ENCODE measurements around the gene ZNF532. TPM values are rescaled to one million over a fixed set of nuclear protein-coding genes. Genes with fewer than 3 reads are reported as not detected.

ZNF532 gene
- total RNA-seq, 2 donors from 2014 or later, result 5.6 to 14.8 TPM

DNA sequence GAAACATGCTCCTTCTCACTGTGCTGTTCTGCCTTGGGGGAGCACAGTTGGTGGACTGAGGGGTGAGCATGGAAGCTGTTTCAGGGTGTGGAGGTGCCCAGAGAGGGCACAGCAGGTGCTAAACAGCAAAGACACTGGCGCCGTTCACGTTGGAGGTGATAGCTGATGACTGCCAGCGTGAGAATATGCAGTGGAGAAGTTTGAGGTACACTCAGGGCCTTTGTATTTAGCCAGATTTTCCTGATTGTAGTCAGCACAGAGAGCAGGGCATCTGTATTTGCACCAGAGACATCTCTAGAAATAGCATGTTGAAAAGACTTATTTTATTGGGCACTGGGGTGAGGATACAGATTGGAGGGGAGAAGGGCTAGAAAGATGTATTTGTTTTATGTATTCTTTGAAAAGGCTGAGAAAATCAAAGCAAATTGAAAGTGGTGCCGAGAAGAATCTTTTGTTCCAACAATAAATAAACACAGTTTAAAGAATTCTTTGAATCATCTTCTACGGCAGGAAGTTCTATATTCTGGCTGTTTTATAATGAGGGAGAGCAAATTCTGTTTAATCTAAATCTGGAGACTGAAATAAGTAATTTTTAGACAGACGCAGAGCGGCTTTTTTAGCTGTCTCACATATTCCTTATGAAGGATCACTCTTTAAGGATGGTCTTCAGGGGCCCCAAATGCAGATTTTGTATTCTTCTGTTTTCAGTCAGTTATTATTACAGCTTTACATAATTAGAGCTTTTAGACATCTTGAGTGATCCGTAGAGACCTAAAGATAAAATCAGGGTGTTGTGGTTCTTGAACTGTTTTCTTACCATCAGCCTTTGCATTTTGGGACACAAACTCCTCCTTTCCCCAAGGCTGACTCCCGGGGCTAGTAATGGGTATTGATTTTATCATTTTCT lies 7.1 kb downstream of the ZNF532 start:
- no peaks in the 10 kb centered on the region for H3K36me3 ChIP-seq
- intact Hi-C loops (cut with DNase I), result no loop called here
- H3K9ac ChIP-seq (ENCODE audit: low read depth in 2 of 2, low read length in 2 of 2), result no peak overlapping the region
- no peak overlapping the region for H3K27ac ChIP-seq
- H3K9me3 ChIP-seq, result no peaks in the 10 kb centered on the region
- H3K4me3 ChIP-seq, result no peak overlapping the region
- no peak for TF ChIP-seq CTCF (IDR thresholded peaks at IDR 0.05)
- no peaks in the 10 kb centered on the region for H3K27me3 ChIP-seq
- H3K4me1 ChIP-seq, result peaks cover 5% of the 10 kb centered on the region
- no peak for DNase-seq

GRCh38 chr18:58878640-58879039 lies 14.0 kb downstream of the ZNF532 start:
- intact Hi-C loops (cut with DNase I), result no loop called here
- H3K36me3 ChIP-seq, result no peaks in the 10 kb centered on the region
- no peak overlapping the region for H3K4me3 ChIP-seq
- DNase-seq, result no peak
- no peak for TF ChIP-seq CTCF (IDR thresholded peaks at IDR 0.05)
- H3K9ac ChIP-seq (ENCODE audit: low read depth in 2 of 2, low read length in 2 of 2), result no peak overlapping the region
- H3K27ac ChIP-seq, result no peak overlapping the region
- H3K27me3 ChIP-seq, result no peaks in the 10 kb centered on the region
- no peaks in the 10 kb centered on the region for H3K4me1 ChIP-seq
- no peaks in the 10 kb centered on the region for H3K9me3 ChIP-seq

- H3K27me3 ChIP-seq, result no peaks in the 10 kb centered on the region
- DNase-seq, result no peak
- no peaks in the 10 kb centered on the region for H3K9me3 ChIP-seq
- TF ChIP-seq CTCF (IDR thresholded peaks at IDR 0.05), result no peak
- H3K4me3 ChIP-seq, result no peak overlapping the region
- no peaks in the 10 kb centered on the region for H3K4me1 ChIP-seq
- H3K9ac ChIP-seq (ENCODE audit: low read depth in 2 of 2, low read length in 2 of 2), result no peak overlapping the region
- intact Hi-C loops (cut with DNase I), result no loop called here
- no peak overlapping the region for H3K27ac ChIP-seq
- H3K36me3 ChIP-seq, result no peaks in the 10 kb centered on the region
These were observed 16.8 kb downstream of the ZNF532 start for GRCh38 chr18:58881477-58881876.

GRCh38 chr18:58882044-58882443 lies 17.4 kb downstream of the ZNF532 start:
- no peak for TF ChIP-seq CTCF (IDR thresholded peaks at IDR 0.05)
- DNase-seq, result no peak
- intact Hi-C loops (cut with DNase I), result no loop called here
- no peaks in the 10 kb centered on the region for H3K9me3 ChIP-seq
- no peak overlapping the region for H3K27ac ChIP-seq
- H3K27me3 ChIP-seq, result no peaks in the 10 kb centered on the region
- no peak overlapping the region for H3K4me3 ChIP-seq
- no peak overlapping the region for H3K9ac ChIP-seq (ENCODE audit: low read depth in 2 of 2, low read length in 2 of 2)
- H3K36me3 ChIP-seq, result no peaks in the 10 kb centered on the region
- H3K4me1 ChIP-seq, result no peaks in the 10 kb centered on the region

DNA sequence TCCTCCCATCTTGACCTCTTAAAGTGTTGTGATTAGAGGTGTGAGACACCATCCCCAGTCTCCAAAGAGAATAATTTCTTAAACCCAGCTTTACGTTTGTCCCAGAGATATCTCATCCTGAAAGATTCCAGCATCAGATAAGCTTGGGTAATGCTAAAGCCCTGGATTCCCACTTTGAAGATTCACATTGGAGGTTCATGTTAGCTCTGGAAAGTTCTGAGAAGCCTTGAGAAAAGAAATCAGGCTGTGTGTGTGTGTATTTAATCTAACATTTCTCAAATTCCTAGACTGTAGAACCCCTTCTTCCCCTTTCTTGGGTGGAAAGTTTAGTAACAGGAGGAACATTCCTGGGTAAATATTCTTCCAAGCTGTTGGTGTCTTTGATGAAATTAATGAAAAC lies 18.0 kb downstream of the ZNF532 start:
- intact Hi-C loops (cut with DNase I), result no loop called here
- H3K4me1 ChIP-seq, result no peaks in the 10 kb centered on the region
- TF ChIP-seq CTCF (IDR thresholded peaks at IDR 0.05), result no peak
- DNase-seq, result no peak
- H3K27me3 ChIP-seq, result no peaks in the 10 kb centered on the region
- H3K4me3 ChIP-seq, result no peak overlapping the region
- H3K9me3 ChIP-seq, result no peaks in the 10 kb centered on the region
- H3K9ac ChIP-seq (ENCODE audit: low read depth in 2 of 2, low read length in 2 of 2), result no peak overlapping the region
- H3K27ac ChIP-seq, result no peak overlapping the region
- no peaks in the 10 kb centered on the region for H3K36me3 ChIP-seq
